Right atrium auricular region (tissue), 2 donors: ENCODE measurements around the gene ZSCAN29. TPM values are rescaled to one million over a fixed set of nuclear protein-coding genes. Genes with fewer than 3 reads are reported as not detected.
A peak's percentile ranks its signal among the peaks of the same experiment; 100 is the strongest.

Experiments used
- DNase-seq: peaks from one replicate; pipeline ENCODE4 v3.0.0-alpha.2; 2019; ENCODE audit warnings: low spot score
- H3K27ac ChIP-seq, 2 donors: fragments of 200-600 bp; sonication (generic); 1 replicate in 1 of 2; 2 replicates in 1 of 2; pipeline ENCODE4 v1.5.1; 2016 to 2019
- H3K27me3 ChIP-seq, 2 donors: fragments of 200-600 bp; sonication (generic); one replicate each; pipeline versions ENCODE4 v1.5.1 to v1.6.0; 2017 to 2019
- H3K36me3 ChIP-seq: fragments of 200-600 bp; sonication (generic); one replicate; pipeline ENCODE4 v1.5.1; 2016
- H3K4me1 ChIP-seq, 2 donors: fragments of 200-600 bp; sonication (generic); one replicate each; pipeline versions ENCODE4 v1.5.1 to v1.6.0; 2017 to 2019
- H3K4me3 ChIP-seq, 2 donors: fragments of 200-600 bp; sonication (generic); 1 replicate in 1 of 2; 2 replicates in 1 of 2; pipeline ENCODE4 v1.5.1; 2017 to 2019; ENCODE audit warnings: mild to moderate bottlenecking in 1 of 2, moderate library complexity in 1 of 2
- H3K9me3 ChIP-seq, 2 donors: fragments of 200-600 bp; sonication (generic); one replicate each; pipeline ENCODE4 v1.5.1; 2019
- CTCF ChIP-seq, 2 donors: fragments of 200-600 bp; sonication (generic); IDR thresholded peaks; one replicate each; pipeline ENCODE4 v1.5.1; 2019; ENCODE audit warnings: antibody characterized with exemption in 2 of 2
- total RNA-seq, 2 donors: library from RNA; depleted of rRNA; stranded (reverse); fragments of >200 nt; gene quantifications; one replicate each; pipeline ENCODE4 v1.1.0, GENCODE V29; 2016

ZSCAN29 gene
- total RNA-seq, 2 donors from 2014 or later, result 6.4 to 10.1 TPM

- H3K4me3 ChIP-seq, result peak overlapping the region; percentile 76 to 82
- DNase-seq, result no peak
- no peaks in the 10 kb centered on the region for H3K9me3 ChIP-seq
- H3K36me3 ChIP-seq, result peaks cover 21% of the 10 kb centered on the region
- peak overlapping the region; percentile 71 to 73 for H3K27ac ChIP-seq
- no peaks in the 10 kb centered on the region for H3K27me3 ChIP-seq
- no peak for TF ChIP-seq CTCF (IDR thresholded peaks at IDR 0.05)
- peaks cover 0 to 33% of the 10 kb centered on the region in 2 donors for H3K4me1 ChIP-seq
Observed at GRCh38 chr15:43370310-43370974, 401 bp downstream of the ZSCAN29 start.

GRCh38 chr15:43361313-43361903 is 9.4 kb downstream of the ZSCAN29 start:
- no peaks in the 10 kb centered on the region for H3K4me1 ChIP-seq
- H3K9me3 ChIP-seq, result peaks cover 19 to 50% of the 10 kb centered on the region in 2 donors
- no peak for DNase-seq
- no peak overlapping the region for H3K27ac ChIP-seq
- no peak for TF ChIP-seq CTCF (IDR thresholded peaks at IDR 0.05)
- no peaks in the 10 kb centered on the region for H3K27me3 ChIP-seq
- peaks cover 69% of the 10 kb centered on the region for H3K36me3 ChIP-seq
- no peak overlapping the region for H3K4me3 ChIP-seq

- H3K36me3 ChIP-seq, result peaks cover 65% of the 10 kb centered on the region
Observed at GRCh38 chr15:43360821-43361220, 10.0 kb downstream of the ZSCAN29 start.

GRCh38 chr15:43352693-43353382 is 18.0 kb downstream of the ZSCAN29 start:
- H3K4me3 ChIP-seq, result no peak overlapping the region
- H3K27ac ChIP-seq, result peak overlapping the region; percentile 68 to 73
- no peak for TF ChIP-seq CTCF (IDR thresholded peaks at IDR 0.05)
- peaks cover 0 to 15% of the 10 kb centered on the region in 2 donors for H3K4me1 ChIP-seq
- peaks cover 35% of the 10 kb centered on the region for H3K36me3 ChIP-seq
- DNase-seq, result no peak
- no peaks in the 10 kb centered on the region for H3K27me3 ChIP-seq
- H3K9me3 ChIP-seq, result no peaks in the 10 kb centered on the region

More at GRCh38 chr15:43360821-43361220, 10.0 kb downstream of the ZSCAN29 start:
- DNase-seq, result no peak
- TF ChIP-seq CTCF (IDR thresholded peaks at IDR 0.05), result no peak
- Histone ChIP-seq H3K27ac (no peak overlapping the region), H3K4me3 (no peak overlapping the region), H3K9me3 (peaks cover 19 to 50% of the 10 kb centered on the region in 2 donors), H3K27me3 (no peaks in the 10 kb centered on the region), H3K4me1 (no peaks in the 10 kb centered on the region)

GRCh38 chr15:43347114-43347513 is 23.7 kb downstream of the ZSCAN29 start:
- no peak for DNase-seq

More at GRCh38 chr15:43347114-43347513, 23.7 kb downstream of the ZSCAN29 start:
- no peak overlapping the region for H3K4me3 ChIP-seq
- no peaks in the 10 kb centered on the region for H3K4me1 ChIP-seq
- H3K9me3 ChIP-seq, result no peaks in the 10 kb centered on the region
- H3K27ac ChIP-seq, result no peak overlapping the region
- peaks cover 71% of the 10 kb centered on the region for H3K36me3 ChIP-seq
- no peaks in the 10 kb centered on the region for H3K27me3 ChIP-seq
- TF ChIP-seq CTCF (IDR thresholded peaks at IDR 0.05), result no peak
